DMS114 treated with DMSO at 0.1 percent for 48 hours (cell line): ENCODE results near the gene CACHD1.

Source experiments
- DNase-seq: peaks from one replicate; lab custom pipeline; 2025; ENCODE audit not compliant: unreplicated experiment; lab: John Stamatoyannopoulos, UW

The CACHD1 gene

GRCh38 chr1:64645735-64646134 lies 175.8 kb downstream of the CACHD1 start:
- DNase-seq: no peak

- no peak for DNase-seq
These were observed 180.5 kb downstream of the CACHD1 start for GRCh38 chr1:64650411-64650810.

GRCh38 chr1:64651841-64652240 lies 181.9 kb downstream of the CACHD1 start:
- no peak for DNase-seq

- no peak for DNase-seq
These were observed 183.5 kb downstream of the CACHD1 start for GRCh38 chr1:64653466-64653865.

GRCh38 chr1:64654519-64655341 lies 184.8 kb downstream of the CACHD1 start:
- DNase-seq: no peak

- no peak for DNase-seq
These were observed 185.9 kb downstream of the CACHD1 start for GRCh38 chr1:64655861-64656260.

- no peak for DNase-seq
These were observed 189.7 kb downstream of the CACHD1 start for GRCh38 chr1:64659478-64660138.

GRCh38 chr1:64663668-64664067 lies 193.7 kb downstream of the CACHD1 start:
- no peak for DNase-seq

GRCh38 chr1:64664299-64664698 lies 194.4 kb downstream of the CACHD1 start:
- DNase-seq: no peak

GRCh38 chr1:64669098-64669675 lies 199.3 kb downstream of the CACHD1 start:
- DNase-seq: no peak

GRCh38 chr1:64675718-64676345 lies 205.9 kb downstream of the CACHD1 start:
- DNase-seq: peak; percentile 12

- DNase-seq: no peak
These were observed 206.5 kb downstream of the CACHD1 start for GRCh38 chr1:64676386-64676785.

GRCh38 chr1:64677532-64677931 lies 207.6 kb downstream of the CACHD1 start:
- no peak for DNase-seq

GRCh38 chr1:64678366-64678765 lies 208.4 kb downstream of the CACHD1 start:
- DNase-seq: no peak

- DNase-seq: no peak
These were observed 209.2 kb downstream of the CACHD1 start for GRCh38 chr1:64679177-64679576.

GRCh38 chr1:64680599-64680998 lies 210.7 kb downstream of the CACHD1 start:
- DNase-seq: no peak

GRCh38 chr1:64681043-64681442 lies 211.1 kb downstream of the CACHD1 start:
- DNase-seq: no peak

- DNase-seq: no peak
These were observed 213.5 kb downstream of the CACHD1 start for GRCh38 chr1:64683419-64683818.

- DNase-seq: no peak
These were observed 215.3 kb downstream of the CACHD1 start for GRCh38 chr1:64685217-64685616.

- DNase-seq: no peak
These were observed 215.9 kb downstream of the CACHD1 start for GRCh38 chr1:64685765-64686341.
